Activated CD8-positive, alpha-beta memory T cell treated with anti-CD3 and anti-CD28 coated beads for 24 hours (primary cell): ENCODE measurements around the gene SLC16A10.
"Not testable (repeated sequence)": the region's sequence is repeated elsewhere in the genome, so short reads cannot be mapped to it uniquely, and the experiment has no call there.

ENCODE experiments used
- DNase-seq: peaks from one replicate; pipeline ENCODE4 v3.0.0-alpha.2; 2020

SLC16A10 gene

DNA sequence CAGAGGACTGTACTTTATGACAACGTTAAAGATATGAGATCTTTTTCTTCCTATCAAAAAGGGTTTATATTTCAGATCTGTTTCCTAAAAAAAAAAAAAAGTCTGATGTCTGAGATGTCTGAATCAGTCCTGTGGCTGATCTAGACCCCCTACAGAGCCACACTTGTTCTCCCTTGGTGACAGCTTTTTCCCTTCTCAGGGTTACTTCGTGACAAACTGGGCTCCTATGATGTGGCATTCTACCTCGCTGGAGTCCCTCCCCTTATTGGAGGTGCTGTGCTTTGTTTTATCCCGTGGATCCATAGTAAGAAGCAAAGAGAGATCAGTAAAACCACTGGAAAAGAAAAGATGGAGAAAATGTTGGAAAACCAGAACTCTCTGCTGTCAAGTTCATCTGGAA is 134.5 kb downstream of the SLC16A10 start:
- DNase-seq = no peak

DNA sequence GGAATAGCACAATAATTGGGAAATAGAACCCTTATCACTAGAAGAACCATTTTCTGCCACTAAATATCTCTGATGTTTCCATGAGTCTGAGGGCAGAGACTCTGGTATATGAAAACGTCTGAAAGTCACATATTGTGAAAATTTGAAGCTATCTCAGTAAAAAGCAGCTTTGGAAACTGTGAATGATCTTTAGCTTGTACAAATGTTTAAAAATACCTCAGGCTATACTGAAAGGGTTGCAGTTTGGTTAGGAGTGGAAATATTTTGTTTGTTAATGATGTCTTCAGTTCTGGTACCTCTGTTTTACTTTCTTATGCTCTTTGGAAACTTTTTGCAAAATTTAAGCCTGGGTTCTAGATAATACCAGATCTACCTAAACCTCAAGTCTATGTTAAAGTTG is 135.0 kb downstream of the SLC16A10 start:
- no peak for DNase-seq

GRCh38 chr6:111228094-111228493 is 140.8 kb downstream of the SLC16A10 start:
- DNase-seq = no peak

GRCh38 chr6:111230351-111231089 is 143.2 kb downstream of the SLC16A10 start:
- no peak for DNase-seq

GRCh38 chr6:111231090-111231459 is 143.8 kb downstream of the SLC16A10 start:
- DNase-seq = no peak

DNA sequence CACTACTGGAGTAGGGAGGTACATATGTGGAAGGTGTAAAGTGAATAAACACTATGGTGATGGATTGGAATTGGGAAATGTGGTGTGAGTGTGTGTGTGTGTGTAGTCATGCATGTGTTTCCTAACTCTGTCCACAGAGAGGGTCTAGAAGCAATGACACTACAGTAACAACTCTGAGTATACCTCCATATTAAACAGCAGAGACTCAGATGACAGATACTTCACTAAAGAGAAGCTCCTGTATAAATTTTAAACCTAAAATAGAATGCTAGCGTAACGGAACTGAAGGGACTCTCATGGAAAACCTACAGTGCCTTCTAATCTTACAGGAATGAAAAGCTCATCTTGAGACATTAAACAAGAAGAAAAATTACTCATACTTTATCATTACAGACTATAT is 150.5 kb downstream of the SLC16A10 start:
- no peak for DNase-seq

DNA sequence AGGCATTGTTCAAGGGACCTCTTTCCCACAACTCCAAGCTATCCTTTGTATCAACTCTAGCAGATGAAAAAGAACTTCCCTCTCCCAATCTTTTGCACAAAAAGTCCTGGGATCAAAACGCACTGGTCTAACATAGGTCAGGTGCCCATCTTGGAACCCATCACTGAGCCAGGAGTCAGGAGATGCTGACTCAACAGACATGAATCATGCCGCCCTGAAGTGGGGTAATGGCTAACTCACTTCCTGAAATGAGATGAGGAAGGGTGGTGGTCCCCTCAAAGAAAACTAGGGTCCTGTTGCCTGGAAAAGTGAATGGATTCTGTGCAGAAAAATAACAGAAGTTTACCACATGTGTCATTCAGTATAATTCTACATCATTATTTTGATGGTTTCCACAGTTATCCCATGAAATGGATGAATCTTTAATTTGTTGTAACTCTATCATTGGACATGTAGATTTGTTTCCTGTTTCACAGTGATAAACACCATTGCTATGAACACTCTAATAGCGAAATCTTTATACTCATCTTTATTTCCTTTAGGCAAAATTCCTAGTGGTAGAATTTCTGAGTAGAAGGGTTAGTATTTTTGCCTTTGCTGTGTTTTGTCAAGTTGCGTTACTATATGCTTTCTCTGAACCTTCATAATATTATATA is 151.3 kb downstream of the SLC16A10 start:
- no peak for DNase-seq

DNA sequence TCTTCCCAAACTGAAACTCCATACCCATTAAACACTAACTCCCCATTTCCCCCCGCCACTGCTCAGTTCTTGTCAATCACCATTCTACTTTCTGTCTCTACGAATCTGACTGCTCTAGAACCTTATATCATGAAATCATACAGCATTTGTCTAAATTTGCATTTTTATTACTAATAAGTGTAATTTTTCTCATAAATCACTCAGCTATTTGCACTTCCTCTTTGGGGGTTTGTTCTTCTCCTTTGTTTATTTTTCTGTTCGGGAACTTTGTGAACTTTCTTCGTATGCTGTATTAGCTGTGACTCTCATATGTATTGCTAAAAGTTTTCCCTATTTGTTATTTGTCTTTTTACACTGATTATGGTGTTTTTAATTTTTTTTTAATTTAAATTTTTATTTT is 152.2 kb downstream of the SLC16A10 start:
- DNase-seq = no peak

DNA sequence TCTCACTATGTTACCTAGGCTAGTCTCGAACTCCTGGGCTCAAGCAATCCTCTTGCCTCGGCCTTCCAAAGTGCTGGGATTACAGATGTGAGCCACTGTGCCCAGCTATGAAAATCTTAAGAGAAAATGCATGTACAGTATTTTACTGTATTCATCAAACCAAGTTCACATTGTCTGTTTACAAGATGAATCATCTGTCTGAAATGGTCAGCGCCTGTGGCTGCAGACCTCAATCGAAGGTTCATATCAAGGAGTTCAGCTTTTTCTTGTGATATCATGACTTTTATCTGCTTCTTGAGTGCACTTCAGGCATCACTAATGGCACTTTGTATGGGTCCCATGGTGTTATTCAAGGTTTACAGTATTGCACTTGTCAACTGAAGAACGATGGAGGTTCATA is 155.1 kb downstream of the SLC16A10 start:
- DNase-seq = no peak

GRCh38 chr6:111243095-111243494 is 155.8 kb downstream of the SLC16A10 start:
- DNase-seq = no peak

DNA sequence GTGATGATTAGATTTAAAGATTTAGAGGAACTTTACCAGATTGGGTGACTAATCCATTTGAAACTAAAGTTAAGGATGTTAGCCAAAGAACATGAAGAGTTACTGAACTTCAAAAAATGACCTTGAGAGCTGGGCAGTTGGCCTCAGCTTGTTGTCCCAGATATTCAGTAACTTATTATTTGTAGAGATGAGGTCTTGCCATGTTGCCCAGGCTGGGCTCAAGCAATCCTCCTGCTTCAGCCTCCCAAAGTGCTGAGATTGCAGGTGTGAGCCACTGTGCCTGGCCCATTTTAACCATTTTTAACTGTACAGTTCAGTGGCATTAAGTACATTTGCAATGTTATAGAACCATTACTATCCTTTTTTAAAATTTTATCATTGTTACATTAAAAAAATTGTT is 161.5 kb downstream of the SLC16A10 start:
- no peak for DNase-seq

DNA sequence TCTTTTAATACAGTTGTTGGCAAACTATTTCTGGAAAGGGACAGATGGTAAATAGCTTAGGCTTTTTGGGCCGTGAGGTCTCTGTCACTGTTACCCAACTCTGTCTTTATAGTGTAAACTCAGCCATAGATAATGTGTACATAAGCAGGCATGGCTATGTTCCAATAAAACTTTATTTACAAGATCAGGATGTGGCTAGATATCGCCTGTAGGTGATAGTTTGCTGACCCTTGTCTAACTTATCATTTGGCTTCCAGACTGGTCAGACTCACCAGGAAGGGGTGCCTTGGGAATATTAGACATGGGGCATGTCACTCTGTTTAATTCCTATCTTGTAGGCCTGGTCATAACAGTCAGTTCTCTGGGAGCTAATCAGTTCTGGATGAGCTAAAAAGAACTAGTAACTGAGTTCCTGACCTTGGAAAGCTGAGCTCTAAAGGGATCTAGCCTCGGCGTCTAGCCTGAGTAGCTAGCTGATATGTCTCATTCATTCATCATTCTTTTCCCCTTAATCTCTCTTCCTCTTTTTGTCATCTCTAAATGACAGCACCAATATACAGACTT is 163.6 kb downstream of the SLC16A10 start:
- DNase-seq = no peak

DNA sequence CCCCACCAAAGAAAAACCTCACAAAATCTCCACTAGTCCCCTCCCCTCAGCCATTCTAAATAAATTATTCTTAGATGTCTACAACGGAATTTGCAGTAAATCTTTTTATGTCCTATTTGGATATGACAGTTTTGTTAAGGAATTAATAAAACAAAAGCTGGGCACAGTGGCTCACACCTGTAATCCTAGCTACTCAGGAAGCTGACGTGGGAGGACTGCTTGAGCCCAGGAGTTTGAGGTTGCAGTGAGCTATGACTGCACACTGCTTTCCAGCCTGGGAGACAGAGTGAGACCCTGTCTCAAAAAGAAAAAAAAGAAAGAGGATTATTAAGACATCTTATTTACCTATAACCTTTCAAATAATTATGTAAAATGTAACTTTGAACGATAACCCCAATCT is 165.4 kb downstream of the SLC16A10 start:
- DNase-seq = no peak

DNA sequence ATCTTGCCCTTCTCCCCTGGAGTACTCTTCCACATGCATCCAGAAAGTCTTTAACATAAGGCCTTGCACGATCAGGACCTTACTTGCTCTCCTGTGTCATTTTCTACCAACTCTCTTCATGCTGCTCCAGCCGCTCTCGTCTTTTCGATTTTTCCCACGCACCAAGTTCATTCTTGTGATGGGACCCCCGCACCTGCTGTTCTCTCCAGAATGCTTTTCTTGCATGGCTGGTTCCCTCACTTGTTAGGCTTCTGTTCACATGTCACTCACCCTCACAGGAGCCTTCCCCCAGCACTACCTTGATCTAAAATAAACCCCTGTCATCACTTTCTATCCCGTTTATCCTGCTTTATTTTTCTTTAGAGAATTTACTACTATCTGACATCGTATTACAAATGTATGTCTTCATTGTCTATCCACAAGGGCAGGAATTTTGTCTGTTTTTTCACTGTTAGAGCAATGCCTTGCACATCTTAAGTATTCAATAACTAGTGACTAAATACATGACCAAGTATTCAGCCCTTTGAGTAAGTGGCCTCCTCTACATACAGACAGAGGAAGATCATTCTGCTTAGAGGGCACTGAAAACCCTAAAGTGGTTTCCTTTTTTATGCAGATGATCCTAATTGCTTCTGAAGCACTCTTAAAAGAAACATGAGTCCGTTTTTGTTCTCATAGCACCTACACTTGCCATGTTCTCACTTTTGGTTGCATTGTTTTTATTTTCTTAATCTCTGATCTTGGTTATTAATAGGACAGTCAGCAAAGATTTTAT is 166.9 kb downstream of the SLC16A10 start:
- DNase-seq = no peak

DNA sequence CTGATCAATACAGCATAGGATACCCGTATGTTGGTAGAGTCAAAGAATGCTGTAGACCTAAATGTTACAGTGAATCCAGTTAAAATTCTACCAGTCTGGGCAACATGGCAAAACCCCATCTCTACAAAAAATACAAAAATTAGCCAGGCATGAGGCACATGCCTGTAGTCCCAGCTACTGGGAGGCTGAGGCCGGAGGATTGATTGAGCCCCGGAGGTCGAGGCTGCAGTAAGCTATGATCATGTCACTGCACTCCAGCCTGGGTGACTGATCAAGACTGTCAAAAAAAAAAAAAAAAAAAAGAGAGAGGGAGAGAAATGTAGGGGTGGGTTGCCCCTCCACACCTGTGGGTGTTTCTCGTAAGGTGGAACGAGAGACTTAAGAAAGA is 167.5 kb downstream of the SLC16A10 start:
- DNase-seq = no peak

- not testable (repeated sequence) for DNase-seq
Observed at GRCh38 chr6:111255838-111256237, 168.5 kb downstream of the SLC16A10 start.

DNA sequence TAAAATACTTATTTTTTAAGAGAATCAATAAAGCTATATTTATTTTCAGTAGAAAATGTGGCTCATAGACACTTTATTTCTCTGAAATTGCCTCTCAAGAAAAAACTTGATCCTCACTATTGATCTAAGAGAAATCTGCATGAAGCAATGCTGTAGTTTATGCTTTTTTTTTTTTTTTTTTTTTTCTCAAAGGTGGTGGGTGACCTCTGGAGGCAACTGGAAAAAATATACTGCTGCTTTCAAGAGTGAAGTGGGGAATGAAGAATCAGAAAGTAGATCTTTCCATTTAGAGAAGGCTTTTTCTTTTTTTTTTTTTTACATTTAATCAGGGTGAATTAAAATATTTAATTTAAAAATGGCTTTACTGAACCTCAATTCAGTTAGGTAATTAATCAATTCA is 169.3 kb downstream of the SLC16A10 start:
- DNase-seq = no peak

- DNase-seq = no peak
Observed at GRCh38 chr6:111258010-111258409, 170.7 kb downstream of the SLC16A10 start.

DNA sequence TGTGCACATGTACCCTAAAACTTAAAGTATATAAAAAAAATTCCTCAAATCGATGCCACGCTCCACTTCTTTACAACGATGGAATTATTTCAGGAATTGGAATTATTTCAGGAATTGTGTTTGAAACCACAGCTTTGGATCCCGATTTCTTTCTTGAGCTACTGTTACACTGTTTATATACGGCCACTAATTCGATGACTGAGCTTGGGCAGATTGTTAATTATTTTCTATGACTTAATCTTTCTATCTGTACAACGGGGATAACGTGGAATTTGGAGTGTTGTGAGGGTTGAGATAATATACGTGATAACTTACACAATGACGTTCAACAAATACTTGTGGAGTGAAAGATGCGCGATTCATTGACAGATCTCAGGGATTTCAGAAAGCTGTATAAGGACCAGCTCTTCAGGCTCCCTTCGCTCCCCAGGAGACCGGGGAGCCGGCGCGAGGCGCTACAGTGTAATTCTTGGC is 171.3 kb downstream of the SLC16A10 start:
- DNase-seq = no peak

DNA sequence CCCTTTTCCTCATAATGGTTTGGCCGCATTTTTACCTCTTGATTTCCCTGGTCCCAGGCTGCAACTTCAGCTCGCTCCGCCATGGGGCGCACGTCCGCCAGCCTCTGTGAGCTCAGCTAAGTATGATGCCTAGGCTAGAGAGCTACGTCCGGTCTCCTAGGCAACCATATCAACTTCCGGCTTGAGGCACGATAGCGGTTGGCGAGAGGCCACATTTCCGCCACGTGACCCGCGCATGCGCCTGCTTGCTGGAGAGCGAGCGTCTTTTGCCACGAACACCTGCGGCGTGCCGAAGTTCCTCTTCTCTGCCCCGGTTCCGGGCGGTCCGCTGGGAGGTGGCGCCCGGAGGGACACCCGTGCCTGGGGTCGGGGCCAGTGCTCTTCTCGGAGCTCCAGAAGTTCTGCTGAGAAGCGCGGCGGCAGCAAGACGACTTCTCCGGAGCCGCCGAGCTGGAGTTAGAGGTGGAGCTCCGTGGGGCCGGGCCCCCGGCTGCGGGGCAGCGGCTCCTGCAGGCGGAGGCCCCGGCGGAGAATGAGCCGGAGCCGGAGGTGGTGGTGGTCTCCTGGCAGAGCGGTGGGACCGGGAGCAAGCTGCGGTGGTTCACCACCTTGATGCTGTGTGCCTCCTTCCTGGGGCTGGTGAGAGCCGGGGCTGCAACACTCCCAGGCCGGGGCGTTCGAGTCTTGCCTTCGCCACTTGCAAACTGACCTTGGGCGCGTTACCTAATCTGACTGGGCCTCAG is 172.0 kb downstream of the SLC16A10 start:
- DNase-seq = peak; percentile 99

GRCh38 chr6:111260570-111261298 is 173.4 kb downstream of the SLC16A10 start:
- DNase-seq = no peak

DNA sequence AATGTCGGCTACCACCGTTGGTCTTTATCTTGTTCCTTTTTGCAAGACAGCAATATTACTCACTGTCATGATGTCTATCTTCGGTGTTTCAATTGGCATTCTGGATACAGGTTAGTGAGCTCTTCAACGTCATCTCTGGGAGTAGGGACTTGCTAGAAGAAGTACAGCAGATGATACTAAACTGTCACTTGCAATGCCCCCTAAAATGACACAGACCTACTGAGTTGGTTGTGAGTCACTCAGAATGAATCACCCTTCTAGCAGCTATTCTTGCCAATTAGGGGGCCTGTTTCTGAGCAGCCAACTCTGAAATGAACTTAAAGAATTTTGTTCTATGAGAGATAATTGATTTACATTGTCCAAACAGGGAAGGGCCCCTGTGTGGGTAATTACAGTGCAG is 176.5 kb downstream of the SLC16A10 start:
- DNase-seq = no peak
